TTC549 (cell line): ENCODE measurements around the gene MYO7B.

Source experiments
- FAIRE-seq: peaks from 2 replicates; lab custom pipeline; 2012; peaks lifted over from hg19 to GRCh38; lab: Jason Lieb, UNC

MYO7B gene

GRCh38 chr2:127589841-127590240 lies 54.4 kb downstream of the MYO7B start:
- no peak for FAIRE-seq

- FAIRE-seq: no peak
Measured at GRCh38 chr2:127590386-127591190, 55.1 kb downstream of the MYO7B start.

GRCh38 chr2:127591221-127591923 lies 55.9 kb downstream of the MYO7B start:
- FAIRE-seq: no peak

- no peak for FAIRE-seq
Measured at GRCh38 chr2:127592761-127593227, 57.3 kb downstream of the MYO7B start.

- no peak for FAIRE-seq
Measured at GRCh38 chr2:127593228-127594115, 58.0 kb downstream of the MYO7B start.

GRCh38 chr2:127594116-127594591 lies 58.7 kb downstream of the MYO7B start:
- no peak for FAIRE-seq

- no peak for FAIRE-seq
Measured at GRCh38 chr2:127596311-127597045, 61.0 kb downstream of the MYO7B start.

GRCh38 chr2:127597046-127597983 lies 61.8 kb downstream of the MYO7B start:
- no peak for FAIRE-seq

GRCh38 chr2:127597984-127598380 lies 62.5 kb downstream of the MYO7B start:
- FAIRE-seq: no peak

- no peak for FAIRE-seq
Measured at GRCh38 chr2:127598711-127599110, 63.2 kb downstream of the MYO7B start.

GRCh38 chr2:127599211-127599610 lies 63.7 kb downstream of the MYO7B start:
- FAIRE-seq: no peak

GRCh38 chr2:127604986-127605385 lies 69.5 kb downstream of the MYO7B start:
- no peak for FAIRE-seq

- FAIRE-seq: no peak
Measured at GRCh38 chr2:127605691-127606263, 70.3 kb downstream of the MYO7B start.

GRCh38 chr2:127606625-127607398 lies 71.3 kb downstream of the MYO7B start:
- no peak for FAIRE-seq

- no peak for FAIRE-seq
Measured at GRCh38 chr2:127607399-127607908, 72.0 kb downstream of the MYO7B start.

GRCh38 chr2:127608061-127609030 lies 72.9 kb downstream of the MYO7B start:
- no peak for FAIRE-seq

GRCh38 chr2:127609031-127609751 lies 73.7 kb downstream of the MYO7B start:
- FAIRE-seq: no peak
